ENCODE data around the gene ENKD1.

- no peak for TF ChIP-seq POLR2A (IDR thresholded peaks at IDR 0.05)
- TF ChIP-seq CTCF (IDR thresholded peaks at IDR 0.05): no peak
These were observed 16.5 kb downstream of the ENKD1 start for GRCh38 chr16:67650023-67650422.
